Naive thymus-derived CD8-positive, alpha-beta T cell (primary cell): Measurements from ENCODE around the gene KYAT1. TPM values are rescaled to one million over a fixed set of nuclear protein-coding genes. Genes with fewer than 3 reads are reported as not detected.

ENCODE experiments used
- ATAC-seq, 2 donors: fragments of 150-1000 bp; cut with Tn5 transposase in 1 of 2; sonication (Bioruptor Pico), chemical (Tn5 transposase) in 1 of 2; 1 replicate in 1 of 2; 2 replicates in 1 of 2; pipeline ENCODE4 v1.10.0; 2021; ENCODE audit warnings: mild to moderate bottlenecking in 2 of 2, moderate library complexity in 2 of 2
- POLR2A ChIA-PET: fragments of 350-600 bp; sonication (Branson Sonifier 250); formaldehyde crosslinking; loops from one replicate; lab custom pipeline; 2021; ENCODE audit warnings: antibody characterized with exemption; lab: Charles Lee
- DNase-seq, 10 donors: peaks; one replicate each; pipeline versions ENCODE4 v3.0.0 to v3.0.0-alpha.2; 2020 to 2022
- H3K27ac Mint-ChIP-seq, 10 donors: one replicate each; pipeline ENCODE4 v1.8.0; 2020 to 2022; ENCODE audit warnings: mild to moderate bottlenecking in 10 of 10, mixed read lengths in 10 of 10, moderate library complexity in 4 of 10, inconsistent platforms in 1 of 10
- H3K27me3 Mint-ChIP-seq, 5 donors: one replicate each; pipeline ENCODE4 v1.8.0; 2021 to 2022; ENCODE audit warnings: mixed read lengths in 5 of 5
- H3K36me3 Mint-ChIP-seq, 3 donors: one replicate each; pipeline ENCODE4 v1.8.0; 2020 to 2022; ENCODE audit warnings: mixed read lengths in 3 of 3, mild to moderate bottlenecking in 2 of 3, inconsistent platforms in 1 of 3
- H3K4me1 Mint-ChIP-seq, 4 donors: one replicate each; pipeline ENCODE4 v1.8.0; 2021 to 2022; ENCODE audit warnings: mixed read lengths in 4 of 4
- H3K4me3 Mint-ChIP-seq, 10 donors: one replicate each; pipeline ENCODE4 v1.8.0; 2020 to 2022; ENCODE audit warnings: mild to moderate bottlenecking in 10 of 10, mixed read lengths in 10 of 10, moderate library complexity in 6 of 10, inconsistent platforms in 1 of 10
- H3K9me3 Mint-ChIP-seq, 9 donors: one replicate each; pipeline ENCODE4 v1.8.0; 2020 to 2022; ENCODE audit warnings: mixed read lengths in 9 of 9, mild to moderate bottlenecking in 3 of 9, inconsistent platforms in 1 of 9, moderate library complexity in 1 of 9
- polyA plus RNA-seq, 3 donors: library from polyadenylated mRNA; unstranded; fragments of 300-500 nt; fragmentation: Illumina TruSeq; gene quantifications; one replicate each; pipeline ENCODE4 v1.2.3, GENCODE V29; 2021
- total RNA-seq, 8 experiments: library from RNA in 2 of 8; stranded (reverse) in 2 of 8; gene quantifications; one replicate each; pipeline ENCODE4 v1.2.3 and lab custom pipeline; 2021 to 2026

Gene KYAT1
- total and polyA plus RNA-seq, 5 experiments from 2014 or later = 9.3 to 15.9 (median 10.8) TPM

GRCh38 chr9:128906741-128907140 is 25.0 kb upstream of the KYAT1 start:
- Mint-ChIP-seq H3K4me1 (peaks cover 24 to 73% (median 47%) of the 10 kb centered on the region in 4 donors), H3K9me3 (no peaks in the 10 kb centered on the region), H3K27me3 (no peaks in the 10 kb centered on the region), H3K36me3 (peaks cover 0 to 27% (median 24%) of the 10 kb centered on the region in 3 donors), H3K4me3 (no peak overlapping the region), H3K27ac (peak overlapping the region; percentile 59 to 90 (median 82))
- DNase-seq = no peak
- POLR2A ChIA-PET = interaction anchor here (0.6 to 7.6 kb wide), 3 partner anchors 27 to 332 kb away, joined by 4 to 87 read pairs (median 5); partner anchors contain the start of genes KYAT1 and LRRC8A
- ATAC-seq = no peak

DNA sequence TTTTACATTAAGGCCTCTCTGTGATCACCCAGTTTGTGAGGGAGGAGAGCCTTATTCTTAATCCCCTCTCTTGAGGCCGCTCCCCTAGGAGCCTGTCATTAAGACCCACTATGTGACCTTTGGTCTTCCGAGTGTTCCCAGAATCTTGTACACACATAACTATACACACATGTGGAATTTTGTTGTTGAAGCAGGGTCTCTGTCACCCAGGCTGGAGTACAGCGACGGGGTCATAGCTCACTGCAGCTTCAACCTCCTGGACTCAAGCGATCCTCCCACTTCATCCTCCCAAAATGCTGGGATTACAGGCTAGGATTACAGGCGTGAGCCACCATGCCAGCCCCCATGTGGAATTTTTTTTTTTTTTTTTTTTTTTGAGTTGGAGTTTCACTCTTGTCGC is 24.2 kb upstream of the KYAT1 start:
- no peak for DNase-seq
- peak overlapping the region in 9 of 10 donors; percentile 17 to 87 (median 78) for H3K27ac Mint-ChIP-seq
- POLR2A ChIA-PET = interaction anchor here (0.6 to 7.6 kb wide), 3 partner anchors 26 to 331 kb away, joined by 4 to 87 read pairs (median 5); partner anchors contain the start of genes KYAT1 and LRRC8A
- H3K4me1 Mint-ChIP-seq = peaks cover 21 to 70% (median 43%) of the 10 kb centered on the region in 4 donors
- H3K27me3 Mint-ChIP-seq = no peaks in the 10 kb centered on the region
- H3K9me3 Mint-ChIP-seq = no peaks in the 10 kb centered on the region
- peaks cover 0 to 27% (median 24%) of the 10 kb centered on the region in 3 donors for H3K36me3 Mint-ChIP-seq
- no peak overlapping the region for H3K4me3 Mint-ChIP-seq
- no peak for ATAC-seq

- no peaks in the 10 kb centered on the region for H3K9me3 Mint-ChIP-seq
- peaks cover 23 to 72% (median 53%) of the 10 kb centered on the region in 4 donors for H3K4me1 Mint-ChIP-seq
- no peak for DNase-seq
- POLR2A ChIA-PET = interaction anchor here (0.7 to 7.6 kb wide), 8 partner anchors 8 to 33 kb away, joined by 3 to 87 read pairs (median 9); partner anchors contain the start of genes KYAT1, LRRC8A and PHYHD1
- no peak for ATAC-seq
- no peaks in the 10 kb centered on the region for H3K27me3 Mint-ChIP-seq
- peak overlapping the region in 7 of 10 donors; percentile 4 to 88 (median 79) for H3K4me3 Mint-ChIP-seq
- H3K36me3 Mint-ChIP-seq = peaks cover 0 to 21% (median 16%) of the 10 kb centered on the region in 3 donors
- peak overlapping the region; percentile 87 to 99 (median 96) for H3K27ac Mint-ChIP-seq
These were observed 22.3 kb upstream of the KYAT1 start for GRCh38 chr9:128903871-128904620.

DNA sequence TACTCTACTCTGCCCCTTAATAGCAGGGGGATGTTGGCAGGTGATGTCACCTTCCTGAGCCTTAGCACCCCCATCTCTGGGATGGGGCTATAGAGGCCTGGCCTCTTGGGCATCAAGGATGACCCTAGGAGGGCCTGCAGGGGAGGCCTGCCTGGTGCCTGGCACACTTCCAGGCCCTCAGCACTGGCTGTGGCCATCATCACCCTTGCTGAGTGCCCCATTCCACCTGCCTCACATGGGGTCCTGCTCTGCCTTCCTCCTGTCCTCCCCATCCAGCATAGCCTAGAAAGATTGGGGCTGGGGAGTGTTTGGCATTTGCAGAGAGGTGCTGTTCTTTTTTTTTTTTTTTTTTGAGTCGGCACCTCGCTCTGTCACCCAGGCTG is 21.3 kb upstream of the KYAT1 start:
- ATAC-seq (no peak), DNase-seq (peak in 1 of 10 donors; percentile 9)
- POLR2A ChIA-PET = interaction anchor here (0.5 to 7.6 kb wide), 15 partner anchors 8 to 255 kb away, joined by 3 to 87 read pairs (median 5); partner anchors contain the start of genes ENDOG, KYAT1, LRRC8A and PHYHD1
- peaks cover 0 to 15% (median 13%) of the 10 kb centered on the region in 3 donors for H3K36me3 Mint-ChIP-seq
- H3K27me3 Mint-ChIP-seq = no peaks in the 10 kb centered on the region
- peak overlapping the region; percentile 76 to 89 (median 83) for H3K4me3 Mint-ChIP-seq
- peak overlapping the region; percentile 90 to 99 (median 97) for H3K27ac Mint-ChIP-seq
- no peaks in the 10 kb centered on the region for H3K9me3 Mint-ChIP-seq
- peaks cover 27 to 78% (median 61%) of the 10 kb centered on the region in 4 donors for H3K4me1 Mint-ChIP-seq

DNA sequence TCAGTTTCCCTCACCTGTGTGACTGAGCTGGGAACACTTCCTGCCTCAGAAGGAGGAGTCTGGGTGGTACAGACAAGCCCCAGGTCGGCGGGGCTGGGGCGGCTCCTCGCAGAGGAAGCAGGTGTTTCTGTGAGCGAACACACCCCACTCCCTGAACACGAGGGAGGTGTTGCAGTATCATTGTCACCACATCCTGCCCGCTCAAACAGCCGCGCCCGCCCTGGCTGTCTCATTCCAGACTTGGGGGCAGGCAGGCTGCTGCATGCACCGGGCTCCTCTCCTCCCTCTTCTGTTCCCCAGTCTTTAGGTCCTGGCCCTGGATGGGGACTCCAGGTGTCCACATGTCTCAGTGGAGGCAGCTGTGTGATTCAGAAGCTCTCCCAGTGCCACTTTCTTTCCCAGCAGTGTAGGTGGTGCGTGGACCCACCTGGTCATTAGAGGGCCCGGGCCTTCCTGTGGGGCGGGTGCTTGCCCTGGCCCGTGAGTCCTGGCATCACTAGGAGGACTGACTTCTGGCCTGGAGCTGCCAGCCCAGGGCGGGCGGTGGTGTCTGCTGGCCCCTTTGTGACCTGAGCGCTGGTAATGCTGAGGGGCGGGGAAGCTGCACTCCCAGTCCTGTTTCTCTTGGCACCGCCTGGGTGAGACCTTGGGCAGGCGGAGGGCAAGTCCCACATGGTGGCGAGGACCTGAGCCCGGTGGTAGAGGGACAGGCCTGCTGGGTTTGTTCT is 20.8 kb upstream of the KYAT1 start:
- Mint-ChIP-seq H3K27ac (peak overlapping the region; percentile 90 to 99 (median 97)), H3K4me1 (peaks cover 25 to 80% (median 65%) of the 10 kb centered on the region in 4 donors), H3K36me3 (peaks cover 0 to 11% (median 7%) of the 10 kb centered on the region in 3 donors), H3K9me3 (no peaks in the 10 kb centered on the region), H3K27me3 (no peaks in the 10 kb centered on the region), H3K4me3 (peak overlapping the region; percentile 76 to 89 (median 83))
- DNase-seq (peak; percentile 72 to 92 (median 84)), ATAC-seq (peak; percentile 92 to 96)
- POLR2A ChIA-PET = interaction anchor here (0.5 to 7.6 kb wide), 15 partner anchors 10 to 254 kb away, joined by 3 to 87 read pairs (median 5); partner anchors contain the start of genes ENDOG, KYAT1, LRRC8A and PHYHD1

DNA sequence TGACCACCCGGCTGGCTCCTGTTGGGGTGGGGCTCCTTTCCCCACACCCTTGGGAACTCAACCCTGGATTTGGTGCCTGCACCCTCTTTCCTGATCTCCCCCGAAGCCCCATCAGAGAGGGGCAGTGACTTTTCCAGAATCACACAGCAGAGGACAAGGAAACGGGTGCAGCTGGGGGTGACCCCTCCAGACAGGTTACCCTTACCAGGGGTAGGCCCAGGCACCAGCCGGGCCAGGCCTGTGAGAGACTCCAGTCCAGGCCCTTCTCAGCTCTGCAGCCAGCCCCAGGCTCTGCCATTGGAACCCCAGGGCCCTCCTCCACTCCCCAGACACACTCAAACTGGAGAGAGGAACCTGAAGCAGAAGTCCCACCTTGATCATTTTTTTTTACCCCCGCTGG is 20.1 kb upstream of the KYAT1 start:
- peak overlapping the region; percentile 90 to 99 (median 97) for H3K27ac Mint-ChIP-seq
- H3K4me3 Mint-ChIP-seq = peak overlapping the region; percentile 76 to 89 (median 83)
- POLR2A ChIA-PET = interaction anchor here (0.6 to 7.6 kb wide), 8 partner anchors 10 to 46 kb away, joined by 3 to 87 read pairs (median 15); partner anchors contain the start of genes KYAT1, LRRC8A and PHYHD1
- ATAC-seq (peak; percentile 9 to 24), DNase-seq (no peak)
- H3K4me1 Mint-ChIP-seq = peaks cover 24 to 78% (median 65%) of the 10 kb centered on the region in 4 donors
- no peaks in the 10 kb centered on the region for H3K9me3 Mint-ChIP-seq
- H3K27me3 Mint-ChIP-seq = no peaks in the 10 kb centered on the region
- peaks cover 0 to 11% (median 4%) of the 10 kb centered on the region in 3 donors for H3K36me3 Mint-ChIP-seq

DNA sequence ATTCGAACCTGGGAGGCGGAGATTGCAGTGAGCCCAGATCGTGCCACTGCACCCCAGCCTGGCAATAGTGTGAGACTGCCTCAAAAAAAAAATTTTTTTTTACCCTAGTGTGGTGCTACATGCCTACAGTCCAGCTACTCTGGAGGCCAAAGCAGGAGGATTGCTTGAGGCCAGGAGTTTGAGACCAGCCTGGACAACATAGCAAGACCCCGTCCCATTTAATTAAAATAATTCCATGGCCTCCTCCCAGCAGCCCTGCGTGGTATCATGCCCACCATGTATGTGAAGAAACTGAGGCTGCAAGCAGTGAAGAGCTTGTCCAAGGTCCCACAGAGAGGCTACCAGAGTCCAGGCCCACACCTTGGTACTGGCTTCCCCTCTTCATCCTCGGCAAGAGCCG is 19.6 kb upstream of the KYAT1 start:
- H3K27me3 Mint-ChIP-seq = no peaks in the 10 kb centered on the region
- POLR2A ChIA-PET = interaction anchor here (0.6 to 7.6 kb wide), 9 partner anchors 9 to 47 kb away, joined by 3 to 87 read pairs (median 11); partner anchors contain the start of genes KYAT1, LRRC8A and PHYHD1
- H3K4me1 Mint-ChIP-seq = peaks cover 22 to 78% (median 62%) of the 10 kb centered on the region in 4 donors

GRCh38 chr9:128899566-128900322 is 18.0 kb upstream of the KYAT1 start:
- POLR2A ChIA-PET = interaction anchor here (0.6 to 7.6 kb wide), 9 partner anchors 9 to 1468 kb away, joined by 3 to 87 read pairs (median 4); partner anchors contain the start of genes KYAT1, LRRC8A and PHYHD1

More for the DNA sequence above, 19.6 kb upstream of the KYAT1 start:
- Mint-ChIP-seq H3K9me3 (no peaks in the 10 kb centered on the region), H3K36me3 (peaks cover 0 to 13% (median 4%) of the 10 kb centered on the region in 3 donors), H3K27ac (peak overlapping the region; percentile 90 to 99 (median 96)), H3K4me3 (peak overlapping the region in 3 of 10 donors; percentile 79 to 86 (median 84))
- no peak for ATAC-seq
- no peak for DNase-seq

DNA sequence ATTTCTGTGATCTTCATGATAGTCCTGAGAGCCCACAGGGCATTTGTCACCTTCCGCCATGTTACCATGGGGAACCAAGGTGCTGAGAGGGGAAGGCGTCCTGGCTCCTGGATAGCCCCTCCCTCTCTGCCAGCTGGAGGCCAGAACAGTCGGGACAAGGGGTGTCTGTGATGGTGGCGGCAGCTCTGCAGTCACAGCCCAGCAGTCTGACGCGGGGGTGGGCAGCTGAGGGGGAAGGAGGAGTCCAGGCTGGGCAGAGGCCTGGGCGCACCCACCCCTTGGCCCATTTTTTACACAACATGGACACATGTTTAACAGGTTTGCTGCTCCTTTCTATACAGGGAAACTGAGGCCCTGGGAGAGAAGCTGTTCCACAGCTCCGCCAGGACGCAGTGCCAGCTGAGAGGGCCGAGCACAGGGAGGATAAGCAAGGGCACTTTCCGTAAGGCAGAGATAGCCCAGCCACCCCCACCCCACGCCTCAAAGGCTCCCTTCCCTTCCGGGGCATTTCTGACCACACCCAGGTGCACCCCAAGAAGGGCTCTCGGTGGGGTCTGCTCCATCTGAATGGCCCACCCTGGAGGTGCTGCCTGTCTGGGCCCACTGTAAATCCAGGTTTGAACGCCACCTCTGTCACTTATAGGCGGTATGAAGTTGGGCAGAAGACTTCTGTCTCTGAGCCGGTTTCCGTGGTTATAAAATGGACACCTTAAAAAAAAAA is 17.3 kb upstream of the KYAT1 start:
- H3K4me3 Mint-ChIP-seq = peak overlapping the region; percentile 34 to 81 (median 68)
- DNase-seq = no peak
- peak overlapping the region; percentile 90 to 97 (median 92) for H3K27ac Mint-ChIP-seq
- no peak for ATAC-seq
- peaks cover 25 to 87% (median 75%) of the 10 kb centered on the region in 4 donors for H3K4me1 Mint-ChIP-seq
- POLR2A ChIA-PET = interaction anchor here (0.6 to 2.1 kb wide), 4 partner anchors 13 to 705 kb away, joined by 3 to 12 read pairs (median 6); partner anchors contain the start of genes KYAT1 and LRRC8A
- H3K27me3 Mint-ChIP-seq = no peaks in the 10 kb centered on the region
- H3K36me3 Mint-ChIP-seq = peaks cover 0 to 24% (median 4%) of the 10 kb centered on the region in 3 donors
- H3K9me3 Mint-ChIP-seq = no peaks in the 10 kb centered on the region

More at GRCh38 chr9:128899566-128900322, 18.0 kb upstream of the KYAT1 start:
- H3K27ac Mint-ChIP-seq = peak overlapping the region; percentile 90 to 97 (median 92)
- H3K9me3 Mint-ChIP-seq = no peaks in the 10 kb centered on the region
- H3K4me3 Mint-ChIP-seq = peak overlapping the region; percentile 34 to 80 (median 69)
- H3K4me1 Mint-ChIP-seq = peaks cover 25 to 86% (median 74%) of the 10 kb centered on the region in 4 donors
- peaks cover 0 to 24% (median 4%) of the 10 kb centered on the region in 3 donors for H3K36me3 Mint-ChIP-seq
- DNase-seq = peak in 2 of 10 donors; percentile 26 to 44
- ATAC-seq = peak in 1 of 2 donors; percentile 3
- H3K27me3 Mint-ChIP-seq = no peaks in the 10 kb centered on the region

GRCh38 chr9:128898382-128898781 is 16.6 kb upstream of the KYAT1 start:
- POLR2A ChIA-PET = interaction anchor here (0.6 to 2.1 kb wide), 7 partner anchors 10 to 712 kb away, joined by 3 to 12 read pairs (median 4); partner anchors contain the start of genes KYAT1 and LRRC8A
- ATAC-seq (no peak), DNase-seq (no peak)
- peak overlapping the region; percentile 90 to 97 (median 92) for H3K27ac Mint-ChIP-seq
- H3K27me3 Mint-ChIP-seq = no peaks in the 10 kb centered on the region
- peak overlapping the region in 9 of 10 donors; percentile 4 to 81 (median 60) for H3K4me3 Mint-ChIP-seq
- peaks cover 26 to 87% (median 76%) of the 10 kb centered on the region in 4 donors for H3K4me1 Mint-ChIP-seq
- peaks cover 0 to 26% (median 4%) of the 10 kb centered on the region in 3 donors for H3K36me3 Mint-ChIP-seq
- H3K9me3 Mint-ChIP-seq = no peaks in the 10 kb centered on the region
